Measurements from ENCODE around the gene TCIRG1. TPM values are rescaled to one million over a fixed set of nuclear protein-coding genes. Genes with fewer than 3 reads are reported as not detected.

TCIRG1 gene
- total and polyA plus RNA-seq, 4 experiments from 2014 or later: 46.2 to 266 (median 161) TPM

DNA sequence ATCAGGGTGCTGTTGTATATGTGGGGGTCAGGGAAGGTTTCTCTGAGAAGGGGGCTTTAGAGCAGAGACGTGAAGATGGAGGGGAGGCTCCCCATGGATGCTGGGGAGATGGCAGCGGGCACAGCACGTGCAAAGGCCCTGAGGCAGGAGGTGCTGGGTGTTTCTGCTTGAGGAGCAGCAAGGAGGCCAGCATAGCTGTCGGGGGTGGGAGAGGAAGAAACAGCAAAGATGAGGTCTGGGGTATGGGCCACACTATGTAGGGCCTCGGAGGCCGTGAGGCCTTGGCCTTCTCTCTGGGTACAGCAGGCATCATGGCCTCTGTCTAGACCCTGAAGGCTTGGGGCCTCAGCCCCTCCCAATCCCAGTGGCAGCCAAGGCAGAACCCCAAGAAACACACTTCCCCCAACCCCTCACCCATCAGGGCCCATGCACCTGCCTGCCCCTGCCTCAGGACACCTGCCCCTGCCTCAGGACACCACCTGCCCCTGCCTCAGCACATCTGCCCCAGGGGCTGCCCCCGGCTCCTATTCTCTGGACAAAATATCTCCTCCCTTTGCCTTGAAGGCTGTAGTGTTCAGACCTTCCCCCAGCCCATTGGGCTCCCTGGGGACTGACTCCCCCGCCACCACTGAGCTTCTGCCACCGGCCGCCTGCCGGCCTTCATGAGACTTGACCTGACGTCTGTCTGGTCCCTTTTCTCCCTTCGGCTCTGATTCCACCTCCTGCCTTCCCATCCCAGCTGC, 22.5 kb upstream of the TCIRG1 start:
- DNase-seq: no peak
- H3K4me3 Mint-ChIP-seq: no peak overlapping the region
- H3K27me3 Mint-ChIP-seq: no peaks in the 10 kb centered on the region
- ChIA-PET CTCF (ENCODE audit: partially characterized antibody) (no interaction called here), POLR2A (ENCODE audit: partially characterized antibody) (no interaction called here)
- Histone ChIP-seq H3K4me1 (ENCODE audit: insufficient read depth, low read length) (no peaks in the 10 kb centered on the region), H3K27ac (ENCODE audit: low read depth, low read length) (no peak overlapping the region), H3K4me3 (ENCODE audit: low read length in 2 of 2) (no peak overlapping the region), H3K36me3 (ENCODE audit: insufficient read depth, low read length) (no peaks in the 10 kb centered on the region), H3K9me3 (ENCODE audit: control insufficient read depth in 1 of 2, low read length in 2 of 2) (no peaks in the 10 kb centered on the region), H3K27me3 (ENCODE audit: insufficient read depth, low read length) (no peaks in the 10 kb centered on the region)
- H3K9me3 Mint-ChIP-seq: no peaks in the 10 kb centered on the region
- H3K36me3 Mint-ChIP-seq: no peaks in the 10 kb centered on the region
- H3K4me1 Mint-ChIP-seq: no peaks in the 10 kb centered on the region
- intact Hi-C loops (cut with micrococcal nuclease): no loop called here
- H3K27ac Mint-ChIP-seq: peak overlapping the region in 1 of 7 donors; percentile 37

DNA sequence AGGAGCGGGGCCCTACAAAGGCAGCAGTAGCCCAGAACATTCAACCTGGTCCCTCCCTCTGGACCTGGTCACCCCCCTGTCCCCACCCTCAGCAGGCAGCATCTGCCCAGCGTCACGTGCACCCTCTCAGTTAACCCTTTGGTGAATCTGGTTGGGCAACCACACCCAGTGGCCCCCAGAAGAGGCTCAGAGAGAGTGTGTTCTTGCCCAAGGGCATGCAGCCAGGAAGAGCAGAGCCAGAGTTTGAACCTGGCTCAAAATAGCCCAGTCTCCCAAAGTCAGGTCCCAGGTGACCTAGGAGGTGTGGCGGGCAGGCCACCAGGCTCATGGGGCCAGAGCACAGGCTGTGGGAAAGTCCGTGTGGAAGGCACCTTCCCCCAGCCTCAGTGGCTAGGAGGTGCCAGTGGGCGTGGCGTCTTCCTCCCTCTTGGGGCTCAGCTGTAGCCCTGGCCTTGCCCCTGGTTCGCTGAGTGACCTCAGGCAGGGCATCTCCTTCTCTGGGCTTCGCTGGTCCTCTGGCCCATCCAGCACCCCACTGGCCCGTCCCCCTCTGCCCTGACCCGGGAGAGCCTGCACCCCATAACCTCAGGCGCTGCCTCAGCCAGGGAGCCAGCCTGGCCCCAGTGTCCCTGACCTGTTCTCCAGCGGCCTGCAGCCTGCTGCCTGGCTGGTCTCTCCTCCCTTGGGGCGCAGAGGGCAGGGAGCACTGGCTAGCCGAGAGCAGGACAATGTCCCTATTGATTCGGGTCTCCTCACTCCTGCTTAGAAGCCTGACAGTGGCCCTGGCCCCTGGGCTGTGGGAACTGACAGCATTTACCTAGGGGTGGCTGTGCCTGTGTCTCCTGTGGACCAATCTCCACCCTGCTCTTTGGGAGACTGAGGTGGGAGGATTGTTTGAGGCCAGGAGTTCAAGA, 21.7 kb upstream of the TCIRG1 start:
- Mint-ChIP-seq H3K4me1 (no peaks in the 10 kb centered on the region), H3K27me3 (no peaks in the 10 kb centered on the region), H3K4me3 (no peak overlapping the region), H3K9me3 (no peaks in the 10 kb centered on the region), H3K27ac (peak overlapping the region in 1 of 7 donors; percentile 37), H3K36me3 (no peaks in the 10 kb centered on the region)
- H3K36me3 ChIP-seq (ENCODE audit: insufficient read depth, low read length): no peaks in the 10 kb centered on the region
- ChIA-PET CTCF (ENCODE audit: partially characterized antibody) (no interaction called here), POLR2A (ENCODE audit: partially characterized antibody) (no interaction called here)
- H3K27me3 ChIP-seq (ENCODE audit: insufficient read depth, low read length): no peaks in the 10 kb centered on the region
- intact Hi-C loops (cut with micrococcal nuclease): no loop called here
- H3K4me1 ChIP-seq (ENCODE audit: insufficient read depth, low read length): no peaks in the 10 kb centered on the region
- no peak overlapping the region for H3K27ac ChIP-seq (ENCODE audit: low read depth, low read length)
- no peak overlapping the region for H3K4me3 ChIP-seq (ENCODE audit: low read length in 2 of 2)
- no peaks in the 10 kb centered on the region for H3K9me3 ChIP-seq (ENCODE audit: control insufficient read depth in 1 of 2, low read length in 2 of 2)
- no peak for DNase-seq

DNA sequence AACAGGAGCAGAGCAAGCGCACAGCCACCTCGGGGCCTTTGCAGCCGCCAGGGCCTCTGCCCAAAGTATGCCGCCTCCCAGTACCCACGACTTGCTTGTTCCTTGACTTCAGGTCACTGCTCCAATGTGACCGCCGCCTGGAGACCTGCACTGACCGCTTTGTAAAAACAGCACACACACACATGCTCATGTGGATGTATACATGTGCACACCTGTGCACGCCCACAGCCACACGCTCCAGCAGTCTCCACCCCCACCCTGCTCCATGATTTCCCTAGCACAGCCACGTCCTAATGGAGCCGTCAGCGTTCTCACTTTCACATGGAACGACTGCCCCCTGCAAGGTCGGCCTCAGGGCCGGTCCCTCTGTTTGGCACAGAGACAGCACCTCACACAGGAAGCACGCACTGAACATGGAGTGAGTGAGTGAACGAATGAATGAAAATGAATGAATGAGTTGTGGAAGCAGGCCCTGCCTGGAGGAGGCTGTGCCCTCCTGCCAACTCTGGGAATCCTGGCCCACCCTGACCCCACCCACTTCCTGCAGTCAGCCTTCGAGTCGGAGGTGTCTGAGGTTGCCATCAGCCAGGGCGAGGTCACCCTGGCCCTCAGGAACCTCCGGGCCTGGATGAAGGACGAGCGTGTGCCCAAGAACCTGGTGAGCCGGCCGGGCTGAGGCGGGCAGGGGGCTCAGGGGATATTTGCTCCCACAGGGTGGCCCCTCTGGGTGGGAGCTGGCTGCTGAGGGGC, 20.7 kb upstream of the TCIRG1 start:
- Mint-ChIP-seq H3K27me3 (no peaks in the 10 kb centered on the region), H3K36me3 (no peaks in the 10 kb centered on the region), H3K4me1 (no peaks in the 10 kb centered on the region), H3K4me3 (no peak overlapping the region), H3K9me3 (no peaks in the 10 kb centered on the region), H3K27ac (peak overlapping the region in 1 of 7 donors; percentile 81)
- DNase-seq: no peak
- H3K27ac ChIP-seq (ENCODE audit: low read depth, low read length): no peak overlapping the region
- POLR2A ChIA-PET (ENCODE audit: partially characterized antibody): no interaction called here
- H3K9me3 ChIP-seq (ENCODE audit: control insufficient read depth in 1 of 2, low read length in 2 of 2): no peaks in the 10 kb centered on the region
- no peaks in the 10 kb centered on the region for H3K4me1 ChIP-seq (ENCODE audit: insufficient read depth, low read length)
- intact Hi-C loops (cut with micrococcal nuclease): no loop called here
- H3K27me3 ChIP-seq (ENCODE audit: insufficient read depth, low read length): no peaks in the 10 kb centered on the region
- H3K36me3 ChIP-seq (ENCODE audit: insufficient read depth, low read length): no peaks in the 10 kb centered on the region
- H3K4me3 ChIP-seq (ENCODE audit: low read length in 2 of 2): no peak overlapping the region
- CTCF ChIA-PET (ENCODE audit: partially characterized antibody): no interaction called here

DNA sequence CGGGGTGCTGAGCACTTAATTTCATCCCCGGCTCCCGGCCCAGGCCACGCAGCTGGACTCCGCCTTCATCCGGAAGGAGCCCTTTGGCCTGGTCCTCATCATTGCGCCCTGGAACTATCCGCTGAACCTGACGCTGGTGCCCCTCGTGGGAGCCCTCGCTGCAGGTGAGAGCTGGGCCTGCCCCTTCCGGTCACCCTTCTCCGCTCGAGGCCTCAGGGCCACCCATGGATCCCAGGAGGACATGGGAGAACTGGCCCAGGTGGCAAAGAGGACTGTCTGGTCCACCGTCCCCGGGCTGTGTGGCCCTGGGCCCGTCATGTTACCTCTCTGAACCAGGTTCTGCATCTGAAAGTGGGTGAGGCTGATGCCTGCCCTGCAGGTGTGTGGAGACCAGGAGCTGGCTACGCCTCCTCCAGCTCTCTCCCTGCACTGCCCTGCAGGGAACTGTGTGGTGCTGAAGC, 20.1 kb upstream of the TCIRG1 start:
- no peak overlapping the region for H3K4me3 ChIP-seq (ENCODE audit: low read length in 2 of 2)
- no peaks in the 10 kb centered on the region for H3K27me3 Mint-ChIP-seq
- H3K4me1 Mint-ChIP-seq: no peaks in the 10 kb centered on the region
- intact Hi-C loops (cut with micrococcal nuclease): no loop called here
- no peaks in the 10 kb centered on the region for H3K36me3 Mint-ChIP-seq
- no peaks in the 10 kb centered on the region for H3K27me3 ChIP-seq (ENCODE audit: insufficient read depth, low read length)
- ChIA-PET CTCF (ENCODE audit: partially characterized antibody) (no interaction called here), POLR2A (ENCODE audit: partially characterized antibody) (no interaction called here)
- no peak for DNase-seq
- no peaks in the 10 kb centered on the region for H3K4me1 ChIP-seq (ENCODE audit: insufficient read depth, low read length)
- no peak overlapping the region for H3K27ac ChIP-seq (ENCODE audit: low read depth, low read length)
- no peaks in the 10 kb centered on the region for H3K9me3 ChIP-seq (ENCODE audit: control insufficient read depth in 1 of 2, low read length in 2 of 2)
- H3K4me3 Mint-ChIP-seq: no peak overlapping the region
- no peaks in the 10 kb centered on the region for H3K9me3 Mint-ChIP-seq
- no peak overlapping the region for H3K27ac Mint-ChIP-seq
- H3K36me3 ChIP-seq (ENCODE audit: insufficient read depth, low read length): no peaks in the 10 kb centered on the region

DNA sequence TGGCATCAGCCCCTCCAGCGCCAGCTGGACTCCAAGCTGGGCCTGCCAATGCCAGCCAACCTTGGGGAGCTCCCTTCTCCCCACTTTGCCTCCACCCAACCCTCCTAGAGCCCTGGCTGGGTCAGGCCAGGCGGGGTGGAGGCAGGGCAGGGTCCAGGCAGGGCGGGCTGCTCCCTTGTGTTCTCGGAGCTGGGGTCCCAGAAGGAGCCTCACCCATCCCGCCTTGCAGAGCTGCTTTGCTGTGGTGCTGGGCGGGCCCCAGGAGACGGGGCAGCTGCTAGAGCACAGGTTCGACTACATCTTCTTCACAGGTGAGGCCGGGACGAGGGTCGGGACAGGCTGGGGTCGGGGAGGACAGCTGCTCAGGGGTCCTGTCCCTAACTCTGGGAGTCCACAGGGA, 19.3 kb upstream of the TCIRG1 start:
- H3K27ac ChIP-seq (ENCODE audit: low read depth, low read length): no peak overlapping the region
- Mint-ChIP-seq H3K36me3 (no peaks in the 10 kb centered on the region), H3K4me1 (no peaks in the 10 kb centered on the region), H3K27ac (no peak overlapping the region), H3K9me3 (peaks cover 0 to 6% (median 0%) of the 10 kb centered on the region in 8 donors), H3K4me3 (no peak overlapping the region), H3K27me3 (no peaks in the 10 kb centered on the region)
- no peaks in the 10 kb centered on the region for H3K4me1 ChIP-seq (ENCODE audit: insufficient read depth, low read length)
- H3K9me3 ChIP-seq (ENCODE audit: control insufficient read depth in 1 of 2, low read length in 2 of 2): no peaks in the 10 kb centered on the region
- no peaks in the 10 kb centered on the region for H3K36me3 ChIP-seq (ENCODE audit: insufficient read depth, low read length)
- DNase-seq: no peak
- ChIA-PET CTCF (ENCODE audit: partially characterized antibody) (no interaction called here), POLR2A (ENCODE audit: partially characterized antibody) (no interaction called here)
- no peaks in the 10 kb centered on the region for H3K27me3 ChIP-seq (ENCODE audit: insufficient read depth, low read length)
- intact Hi-C loops (cut with micrococcal nuclease): no loop called here
- H3K4me3 ChIP-seq (ENCODE audit: low read length in 2 of 2): no peak overlapping the region

DNA sequence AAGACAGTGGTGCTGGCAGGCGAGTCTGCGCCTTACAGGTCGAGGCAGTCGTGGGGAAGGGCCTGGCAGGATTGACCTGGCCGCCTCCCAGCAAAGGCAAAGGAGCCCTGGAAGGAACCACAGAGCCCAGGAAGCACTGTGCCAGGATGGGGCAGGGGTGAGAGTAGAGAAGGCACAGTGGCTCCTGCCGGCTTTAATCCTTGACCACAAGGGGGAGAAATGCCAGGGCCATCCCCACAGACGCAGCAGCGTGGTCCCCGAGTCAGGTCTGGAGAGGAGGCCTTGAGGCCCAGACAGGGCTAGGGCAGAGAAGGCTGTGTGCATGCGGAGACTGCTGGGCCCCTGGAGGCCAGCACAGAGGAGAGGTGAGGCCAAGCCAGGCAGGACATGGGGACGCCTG, 18.2 kb upstream of the TCIRG1 start:
- POLR2A ChIA-PET (ENCODE audit: partially characterized antibody): no interaction called here

DNA sequence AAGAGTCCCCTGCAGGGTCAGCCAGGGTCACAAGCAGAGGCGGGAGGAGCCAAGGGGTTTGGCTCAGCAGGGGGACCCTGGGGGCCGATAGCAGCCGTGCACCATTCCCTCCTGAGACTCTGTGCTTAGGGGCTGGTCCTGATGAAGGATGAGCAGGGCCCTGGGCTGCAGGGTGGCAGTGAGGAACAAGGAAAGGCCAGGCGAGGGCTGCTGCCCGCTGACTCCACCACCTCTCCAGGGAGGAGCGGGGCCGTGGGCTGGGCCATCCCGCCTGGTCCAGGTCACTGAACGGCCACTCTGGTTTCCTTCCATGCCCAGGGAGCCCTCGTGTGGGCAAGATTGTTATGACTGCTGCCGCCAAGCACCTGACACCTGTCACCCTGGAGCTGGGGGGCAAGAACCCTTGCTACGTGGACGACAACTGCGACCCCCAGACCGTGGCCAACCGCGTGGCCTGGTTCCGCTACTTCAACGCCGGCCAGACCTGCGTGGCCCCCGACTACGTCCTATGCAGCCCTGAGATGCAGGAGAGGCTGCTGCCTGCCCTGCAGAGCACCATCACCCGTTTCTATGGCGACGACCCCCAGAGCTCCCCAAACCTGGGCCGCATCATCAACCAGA, 17.5 kb upstream of the TCIRG1 start:
- H3K9me3 Mint-ChIP-seq: peaks cover 0 to 7% (median under 1%) of the 10 kb centered on the region in 8 donors
- no peaks in the 10 kb centered on the region for H3K36me3 ChIP-seq (ENCODE audit: insufficient read depth, low read length)
- no peak overlapping the region for H3K4me3 Mint-ChIP-seq
- H3K4me3 ChIP-seq (ENCODE audit: low read length in 2 of 2): no peak overlapping the region
- no peak overlapping the region for H3K27ac ChIP-seq (ENCODE audit: low read depth, low read length)
- no peaks in the 10 kb centered on the region for H3K4me1 ChIP-seq (ENCODE audit: insufficient read depth, low read length)
- CTCF ChIA-PET (ENCODE audit: partially characterized antibody): no interaction called here
- intact Hi-C loops (cut with micrococcal nuclease): no loop called here
- DNase-seq: no peak
- no peak overlapping the region for H3K27ac Mint-ChIP-seq
- H3K9me3 ChIP-seq (ENCODE audit: control insufficient read depth in 1 of 2, low read length in 2 of 2): no peaks in the 10 kb centered on the region
- H3K36me3 Mint-ChIP-seq: peaks cover 0 to 4% of the 10 kb centered on the region in 2 donors
- POLR2A ChIA-PET (ENCODE audit: partially characterized antibody): no interaction called here
- no peaks in the 10 kb centered on the region for H3K27me3 ChIP-seq (ENCODE audit: insufficient read depth, low read length)
- no peaks in the 10 kb centered on the region for H3K4me1 Mint-ChIP-seq
- H3K27me3 Mint-ChIP-seq: no peaks in the 10 kb centered on the region

More for the DNA sequence above, 18.2 kb upstream of the TCIRG1 start:
- H3K27ac ChIP-seq (ENCODE audit: low read depth, low read length): no peak overlapping the region
- no peaks in the 10 kb centered on the region for H3K9me3 ChIP-seq (ENCODE audit: control insufficient read depth in 1 of 2, low read length in 2 of 2)
- H3K36me3 Mint-ChIP-seq: peaks cover 0 to 4% of the 10 kb centered on the region in 2 donors
- no peaks in the 10 kb centered on the region for H3K4me1 Mint-ChIP-seq
- DNase-seq: no peak
- no peaks in the 10 kb centered on the region for H3K36me3 ChIP-seq (ENCODE audit: insufficient read depth, low read length)
- no peak overlapping the region for H3K4me3 ChIP-seq (ENCODE audit: low read length in 2 of 2)
- peak overlapping the region in 1 of 7 donors; percentile 36 for H3K27ac Mint-ChIP-seq
- H3K27me3 Mint-ChIP-seq: no peaks in the 10 kb centered on the region
- no peaks in the 10 kb centered on the region for H3K4me1 ChIP-seq (ENCODE audit: insufficient read depth, low read length)
- H3K9me3 Mint-ChIP-seq: peaks cover 0 to 7% (median under 1%) of the 10 kb centered on the region in 8 donors
- CTCF ChIA-PET (ENCODE audit: partially characterized antibody): no interaction called here
- no peaks in the 10 kb centered on the region for H3K27me3 ChIP-seq (ENCODE audit: insufficient read depth, low read length)
- intact Hi-C loops (cut with micrococcal nuclease): no loop called here
- H3K4me3 Mint-ChIP-seq: no peak overlapping the region
